ENCODE results near the gene AP1B1.

The AP1B1 gene

GRCh38 chr22:29330291-29330690 is 58.1 kb downstream of the AP1B1 start:
- no peak for ATAC-seq

- no peak for ATAC-seq
These were observed 58.8 kb downstream of the AP1B1 start for GRCh38 chr22:29329581-29329980.

GRCh38 chr22:29328566-29329500 is 59.5 kb downstream of the AP1B1 start:
- ATAC-seq, result no peak

- peak; percentile 18 to 20 for ATAC-seq
These were observed 60.3 kb downstream of the AP1B1 start for GRCh38 chr22:29328055-29328454.

GRCh38 chr22:29327089-29327764 is 61.1 kb downstream of the AP1B1 start:
- ATAC-seq, result no peak

GRCh38 chr22:29326481-29326880 is 61.9 kb downstream of the AP1B1 start:
- peak in 1 of 2 donors; percentile 8 for ATAC-seq

- no peak for ATAC-seq
These were observed 62.5 kb downstream of the AP1B1 start for GRCh38 chr22:29325785-29326315.

DNA sequence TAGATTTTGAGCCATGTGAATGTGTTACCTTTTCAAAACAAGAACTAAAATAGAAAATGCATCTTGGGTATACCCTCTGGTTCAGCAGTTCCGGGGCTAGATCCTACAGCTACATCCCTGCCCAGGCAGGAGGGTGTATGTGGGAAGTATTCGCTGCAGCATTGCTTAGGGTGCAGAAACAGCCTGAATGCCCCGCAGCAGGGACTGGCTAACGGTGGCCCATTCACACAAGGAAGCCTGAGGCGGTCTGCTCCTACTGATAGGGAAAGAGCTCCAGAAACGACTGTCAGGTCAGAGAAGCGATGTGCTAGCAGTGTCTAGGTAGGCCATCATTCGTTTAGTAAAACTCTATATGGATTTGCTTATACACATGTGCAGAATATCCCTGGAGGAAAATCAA is 63.0 kb downstream of the AP1B1 start:
- ATAC-seq, result no peak

GRCh38 chr22:29323641-29324040 is 64.7 kb downstream of the AP1B1 start:
- no peak for ATAC-seq

DNA sequence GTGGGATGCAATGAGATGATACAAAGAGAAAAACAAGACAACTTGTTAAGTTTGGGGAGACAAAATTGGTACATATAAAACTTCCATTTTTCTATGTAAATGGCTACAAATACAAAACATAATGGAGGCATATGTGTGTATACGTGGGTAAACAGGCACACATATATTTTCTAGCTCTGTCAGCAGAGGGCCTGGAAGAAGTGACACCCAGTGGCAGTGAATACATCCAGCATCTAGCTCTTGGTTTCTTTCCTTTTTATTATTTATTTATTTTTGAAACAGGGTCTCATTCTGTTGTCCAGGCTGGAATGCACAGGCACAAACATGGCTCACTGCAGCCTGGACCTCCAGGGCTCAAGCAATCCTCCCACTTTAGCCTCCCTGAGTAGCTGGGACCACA is 67.8 kb downstream of the AP1B1 start:
- no peak for ATAC-seq

- no peak for ATAC-seq
These were observed 69.3 kb downstream of the AP1B1 start for GRCh38 chr22:29319072-29319471.

- no peak for ATAC-seq
These were observed 70.4 kb downstream of the AP1B1 start for GRCh38 chr22:29317827-29318454.

- no peak for ATAC-seq
These were observed 72.1 kb downstream of the AP1B1 start for GRCh38 chr22:29316141-29316828.

DNA sequence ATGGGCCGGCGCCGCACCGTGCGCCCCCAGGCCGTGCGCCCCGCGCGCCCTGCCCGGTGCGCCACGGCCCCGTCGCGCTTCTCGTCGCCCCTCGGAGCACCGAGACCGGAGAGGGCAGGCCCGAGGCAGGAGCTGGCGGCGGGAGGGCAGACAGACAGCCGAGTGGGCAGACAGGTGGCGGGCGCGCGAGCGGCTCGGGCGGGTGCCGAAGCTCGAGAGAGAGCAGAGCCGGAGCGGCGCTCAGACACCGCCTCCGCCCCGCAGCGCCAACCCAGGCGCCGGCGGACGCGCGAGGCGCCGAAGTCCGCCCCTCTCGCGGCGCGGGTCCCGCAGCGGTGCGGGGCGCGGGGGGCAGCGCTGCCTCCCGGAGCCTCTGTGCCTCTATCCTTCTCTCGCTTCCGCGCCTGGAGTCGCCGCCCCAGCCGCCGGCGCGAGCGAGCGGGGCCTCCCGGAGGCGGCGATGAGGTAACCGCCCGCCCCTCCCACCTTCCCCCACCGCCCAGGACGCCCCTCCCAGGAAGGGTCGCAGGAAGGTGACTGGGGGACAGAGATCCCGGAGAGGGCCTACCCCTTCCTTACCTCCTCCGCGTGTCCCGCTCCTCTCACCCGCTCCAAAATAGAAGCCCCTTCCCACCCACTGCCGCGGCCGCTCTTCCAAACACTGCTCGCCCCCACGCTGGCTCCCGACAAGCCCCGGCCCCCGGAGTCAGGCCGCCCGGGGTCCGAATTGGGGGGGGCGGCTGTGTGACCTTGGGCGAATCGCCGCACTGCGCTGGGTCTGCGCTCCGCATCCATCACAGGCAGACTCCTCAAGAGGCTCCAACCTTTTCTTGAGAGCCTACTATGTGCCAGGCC is 72.9 kb downstream of the AP1B1 start, which contains the start of gene RASL10A:
RASL10A (minus strand) TSS at position 412 of the 855 bp plus-strand sequence. CDS start 451 bp downstream, outside the sequence.
- ATAC-seq, result no peak

GRCh38 chr22:29314537-29315285 is 73.7 kb downstream of the AP1B1 start:
- no peak for ATAC-seq

DNA sequence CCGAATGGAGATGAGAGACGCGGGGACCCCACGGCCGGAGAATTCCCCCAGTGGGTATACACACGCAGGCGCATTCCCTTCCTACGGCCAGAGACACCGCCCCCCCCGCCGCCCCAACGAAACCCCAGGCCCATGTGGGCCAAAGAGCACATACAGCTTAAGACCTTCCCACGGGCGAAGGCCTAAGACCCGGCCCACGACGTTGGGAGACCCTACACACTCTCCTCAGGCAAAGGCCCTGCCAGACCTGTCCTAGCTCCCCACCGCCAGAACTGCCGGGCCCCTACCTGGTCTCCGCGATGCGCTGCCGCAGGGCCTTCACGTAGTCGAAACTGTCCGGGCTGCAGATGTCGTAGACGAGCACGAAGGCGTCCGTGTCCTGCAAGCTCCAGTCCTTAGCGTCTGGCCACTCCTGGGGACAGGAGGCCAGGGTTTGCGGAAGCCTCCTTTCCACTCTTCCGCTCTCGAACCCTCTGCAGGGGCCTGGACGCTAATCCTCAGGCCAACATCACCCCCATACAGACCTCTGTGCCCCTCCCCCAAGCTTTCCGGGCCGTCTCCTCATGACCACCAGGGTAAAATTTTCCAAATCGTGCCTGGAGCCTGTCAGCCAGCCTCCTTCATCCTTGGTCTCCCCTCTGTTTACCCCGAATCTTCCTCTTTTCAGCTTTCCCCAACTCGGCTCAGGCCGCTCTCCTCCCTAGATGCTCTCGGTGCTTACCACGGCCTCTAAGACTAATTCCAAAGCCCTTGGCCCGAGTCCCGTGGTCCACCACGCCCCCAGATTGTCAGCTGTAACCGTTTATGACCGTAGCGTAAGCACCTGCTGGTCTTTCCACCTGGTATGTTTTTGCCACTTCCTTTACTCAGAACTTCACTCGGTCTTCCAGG is 74.5 kb downstream of the AP1B1 start:
- no peak for ATAC-seq

DNA sequence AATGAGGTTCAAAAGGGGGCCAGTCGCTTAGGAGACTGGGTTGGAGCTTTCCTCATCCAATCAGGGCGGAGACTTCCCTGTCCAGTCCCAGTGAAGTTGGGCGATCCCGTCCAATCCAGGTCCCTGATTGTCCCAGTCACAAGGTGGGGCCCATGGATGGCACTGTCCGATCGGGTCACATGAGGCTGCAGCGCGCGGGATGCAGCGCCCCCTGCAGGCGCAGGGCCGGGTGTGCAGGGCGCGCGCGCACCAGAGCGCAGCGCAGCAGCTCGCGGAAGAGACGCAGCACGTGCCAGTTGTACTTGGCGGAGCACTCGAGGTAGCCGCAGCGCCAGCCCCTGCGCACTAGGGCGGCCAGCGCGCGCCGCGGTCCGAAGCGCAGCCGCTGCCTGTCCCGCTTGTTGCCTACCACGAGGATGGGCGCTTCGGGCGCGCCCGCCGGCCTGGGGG is 75.2 kb downstream of the AP1B1 start:
- peak in 1 of 2 donors; percentile 19 for ATAC-seq

DNA sequence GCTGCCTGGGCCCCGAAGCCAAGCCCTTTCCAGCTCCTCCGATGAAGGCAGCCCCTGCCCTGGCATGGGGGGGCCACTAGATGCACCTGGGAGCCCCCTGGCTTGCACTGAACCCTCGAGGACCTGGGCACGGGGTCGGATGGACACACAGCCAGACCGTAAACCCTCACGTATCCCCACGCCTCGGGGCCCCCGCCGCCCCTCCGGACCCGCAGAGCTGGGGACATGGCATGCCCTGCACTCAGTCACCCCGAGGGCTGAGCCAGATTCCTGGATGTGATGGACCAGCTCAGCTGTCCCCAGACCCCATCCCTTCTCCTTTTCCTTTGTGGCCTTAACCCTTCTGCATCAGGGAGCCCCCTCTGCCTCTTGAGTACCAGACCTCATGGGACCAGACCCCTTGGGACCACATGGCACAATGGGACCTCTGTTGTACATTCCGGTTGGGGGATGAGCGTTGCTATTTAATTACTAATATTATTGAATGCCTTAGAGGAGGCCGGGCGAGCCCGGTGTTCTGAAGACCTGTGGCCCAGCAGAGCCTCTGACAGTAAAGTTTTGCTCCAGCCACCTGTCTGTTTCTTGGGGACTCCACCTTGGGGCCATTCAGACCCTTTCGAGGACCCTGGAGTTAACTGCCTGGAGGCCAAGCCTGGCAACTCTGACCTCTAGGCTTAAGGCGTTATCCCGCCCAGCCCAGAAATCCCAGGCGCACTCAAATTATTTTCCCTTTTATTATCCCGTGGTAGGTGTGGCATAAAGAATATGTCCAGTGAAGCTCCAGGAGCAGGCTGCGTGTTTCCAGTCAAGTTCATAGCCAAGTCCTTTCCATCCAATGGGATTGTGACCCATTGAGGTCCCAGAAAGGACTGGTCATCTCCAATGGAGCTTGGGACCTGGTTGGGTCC is 75.9 kb downstream of the AP1B1 start:
- ATAC-seq, result no peak

Measured in activated CD4-positive, CD25-positive, alpha-beta regulatory T cell treated with anti-CD3 and anti-CD28 coated beads, Interleukin-2, amount 50 U/mL, for 24 hours (primary cell).